GM19240 (cell line): ENCODE measurements around the gene EXOG.

Source experiments
- DNase-seq: peaks from one replicate; pipeline ENCODE4 v3.0.0; 2011; ENCODE audit warnings: low spot score; ENCODE audit not compliant: insufficient read length

The EXOG gene

GRCh38 chr3:38507120-38507519, 11.0 kb downstream of the EXOG start:
- DNase-seq, result peak; percentile 27

- DNase-seq, result no peak
These were observed 13.6 kb downstream of the EXOG start for GRCh38 chr3:38509732-38510131.

GRCh38 chr3:38510631-38511030, 14.5 kb downstream of the EXOG start:
- no peak for DNase-seq

GRCh38 chr3:38511546-38511945, 15.4 kb downstream of the EXOG start:
- DNase-seq, result no peak

GRCh38 chr3:38515367-38515766, 19.2 kb downstream of the EXOG start:
- no peak for DNase-seq

- DNase-seq, result no peak
These were observed 20.5 kb downstream of the EXOG start for GRCh38 chr3:38516669-38517068.

GRCh38 chr3:38519000-38519399, 22.9 kb downstream of the EXOG start:
- DNase-seq, result no peak

GRCh38 chr3:38519651-38520050, 23.5 kb downstream of the EXOG start:
- DNase-seq, result no peak

- peak; percentile 29 for DNase-seq
These were observed 25.3 kb downstream of the EXOG start for GRCh38 chr3:38521391-38521987.

- DNase-seq, result no peak
These were observed 25.9 kb downstream of the EXOG start for GRCh38 chr3:38522002-38522401.

- no peak for DNase-seq
These were observed 28.1 kb downstream of the EXOG start for GRCh38 chr3:38524141-38524739.

GRCh38 chr3:38526792-38527191, 30.7 kb downstream of the EXOG start:
- no peak for DNase-seq

GRCh38 chr3:38528457-38528856, 32.3 kb downstream of the EXOG start:
- DNase-seq, result no peak

GRCh38 chr3:38532529-38532928, 36.4 kb downstream of the EXOG start:
- no peak for DNase-seq

GRCh38 chr3:38533285-38533976, 37.3 kb downstream of the EXOG start:
- no peak for DNase-seq

- no peak for DNase-seq
These were observed 38.0 kb downstream of the EXOG start for GRCh38 chr3:38534180-38534579.

- DNase-seq, result no peak
These were observed 38.5 kb downstream of the EXOG start for GRCh38 chr3:38534604-38535003.

- no peak for DNase-seq
These were observed 40.5 kb downstream of the EXOG start for GRCh38 chr3:38536671-38537070.

GRCh38 chr3:38538773-38539353, 42.7 kb downstream of the EXOG start:
- DNase-seq, result no peak

GRCh38 chr3:38541806-38542205, 45.7 kb downstream of the EXOG start:
- DNase-seq, result no peak

- no peak for DNase-seq
These were observed 46.5 kb downstream of the EXOG start for GRCh38 chr3:38542401-38543298.

- no peak for DNase-seq
These were observed 47.4 kb downstream of the EXOG start for GRCh38 chr3:38543586-38543985.
